Caco-2 (cell line): Measurements from ENCODE around the gene RFC4. TPM values are rescaled to one million over a fixed set of nuclear protein-coding genes. Genes with fewer than 3 reads are reported as not detected.

ENCODE experiments used
- BruUV-seq: library from RNA; stranded (reverse); fragments of 400-500 nt; replicated peaks from 2 replicates; lab custom pipeline; 2021; lab: Mats Ljungman, UMichigan
- CTCF ChIA-PET: fragments of 300-600 bp; sonication (Branson Sonifier 250); formaldehyde crosslinking; loops from one replicate; lab custom pipeline; 2022; ENCODE audit warnings: antibody characterized with exemption; lab: Charles Lee
- POLR2A ChIA-PET: fragments of 300-600 bp; sonication (Branson Sonifier 250); formaldehyde crosslinking; loops from one replicate; lab custom pipeline; 2022; ENCODE audit warnings: antibody characterized with exemption; lab: Charles Lee
- DNase-seq, 2 experiments: peaks; one replicate each; pipeline versions ENCODE4 v3.0.0 to v3.0.0-alpha.2; 2020 to 2022
- H3K27me3 ChIP-seq: replicated peaks from 2 replicates; pipeline ENCODE4 v1.6.0; 2011; ENCODE audit warnings: low read length; ENCODE audit not compliant: control insufficient read depth, insufficient read depth
- H3K36me3 ChIP-seq: 2 replicates; pipeline ENCODE4 v1.5.1; 2011; ENCODE audit warnings: low read length; ENCODE audit not compliant: control insufficient read depth, insufficient read depth
- H3K4me1 ChIP-seq: fragments of 250-450 bp; sonication (Bioruptor Pico); 2 replicates; pipeline ENCODE4 v1.5.1; 2020; ENCODE audit warnings: mild to moderate bottlenecking
- H3K4me3 ChIP-seq: 2 replicates; pipeline ENCODE4 v1.5.1; 2011; ENCODE audit warnings: low read depth, mild to moderate bottlenecking, control low read depth, low read length
- H3K9me3 ChIP-seq: fragments of 250-450 bp; sonication (Bioruptor Pico); 2 replicates; pipeline ENCODE4 v1.5.1; 2020; ENCODE audit warnings: mild to moderate bottlenecking, moderate library complexity
- H3K27ac Mint-ChIP-seq: one replicate; pipeline ENCODE4 v1.8.0; 2022; ENCODE audit warnings: mixed read lengths; ENCODE audit not compliant: unreplicated experiment
- H3K27me3 Mint-ChIP-seq: one replicate; pipeline ENCODE4 v1.8.0; 2022; ENCODE audit warnings: mixed read lengths; ENCODE audit not compliant: insufficient read depth, unreplicated experiment
- H3K36me3 Mint-ChIP-seq: one replicate; pipeline ENCODE4 v1.8.0; 2022; ENCODE audit warnings: mild to moderate bottlenecking, mixed read lengths; ENCODE audit not compliant: insufficient read depth, unreplicated experiment
- H3K4me1 Mint-ChIP-seq: one replicate; pipeline ENCODE4 v1.8.0; 2022; ENCODE audit warnings: low read depth, mixed read lengths; ENCODE audit not compliant: unreplicated experiment
- H3K4me3 Mint-ChIP-seq: one replicate; pipeline ENCODE4 v1.8.0; 2022; ENCODE audit warnings: mild to moderate bottlenecking, moderate library complexity, mixed read lengths; ENCODE audit not compliant: unreplicated experiment
- H3K9me3 Mint-ChIP-seq: one replicate; pipeline ENCODE4 v1.8.0; 2022; ENCODE audit warnings: mixed read lengths; ENCODE audit not compliant: unreplicated experiment
- intact Hi-C: fragments of 100-400 bp; cut with micrococcal nuclease; formaldehyde crosslinking; loops from one replicate; pipeline ENCODE4 v1.10.0; 2022; ENCODE audit not compliant: unreplicated experiment
- total RNA-seq: library from RNA; stranded (reverse); gene quantifications from 2 replicates; pipeline ENCODE4 v1.2.3, GENCODE V29; 2022
- TF ChIP-seq, protein P1 (sequence below), 2 experiments: fragments of 200-600 bp in 1 of 2; IDR thresholded peaks; 1 replicate in 1 of 2; 2 replicates in 1 of 2; pipeline versions ENCODE4 v1.5.1 to v1.8.0; 2011 to 2022; ENCODE audit warnings: antibody characterized with exemption in 1 of 2, control low read depth in 1 of 2, inconsistent platforms in 1 of 2, low read depth in 1 of 2, low read length in 1 of 2, mild to moderate bottlenecking in 1 of 2, moderate library complexity in 1 of 2; ENCODE audit not compliant: insufficient read depth in 1 of 2, severe bottlenecking in 1 of 2, unreplicated experiment in 1 of 2

Gene RFC4
- total RNA-seq, 1 experiment from 2014 or later: 62.2 TPM

DNA sequence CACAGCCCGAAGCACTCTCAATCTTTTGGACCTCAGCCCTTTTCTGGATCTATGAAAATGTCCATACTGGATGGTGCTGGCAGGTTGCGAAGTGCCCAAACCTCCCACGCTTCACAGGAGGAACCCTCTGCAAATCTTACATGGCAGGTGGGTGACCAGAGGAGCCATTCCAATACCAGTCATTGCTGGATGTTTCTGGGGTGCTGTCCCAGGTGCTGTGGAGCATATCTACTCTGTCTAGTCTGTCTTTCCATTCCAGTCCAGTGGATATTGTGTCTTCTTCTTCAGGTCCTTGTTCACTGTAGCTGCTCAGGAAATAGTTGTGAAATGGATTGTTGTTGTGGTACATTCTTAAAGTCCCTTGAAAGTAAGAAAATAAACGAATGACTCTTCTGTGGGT, 25.5 kb upstream of the RFC4 start:
- H3K36me3 ChIP-seq: no peaks in the 10 kb centered on the region
- no peak for DNase-seq
- Mint-ChIP-seq H3K27ac (no peak overlapping the region), H3K9me3 (no peaks in the 10 kb centered on the region), H3K27me3 (peaks cover 12% of the 10 kb centered on the region), H3K4me3 (no peak overlapping the region), H3K36me3 (peaks cover 6% of the 10 kb centered on the region), H3K4me1 (peaks cover under 1% of the 10 kb centered on the region)
- TF ChIP-seq, protein P1, sequence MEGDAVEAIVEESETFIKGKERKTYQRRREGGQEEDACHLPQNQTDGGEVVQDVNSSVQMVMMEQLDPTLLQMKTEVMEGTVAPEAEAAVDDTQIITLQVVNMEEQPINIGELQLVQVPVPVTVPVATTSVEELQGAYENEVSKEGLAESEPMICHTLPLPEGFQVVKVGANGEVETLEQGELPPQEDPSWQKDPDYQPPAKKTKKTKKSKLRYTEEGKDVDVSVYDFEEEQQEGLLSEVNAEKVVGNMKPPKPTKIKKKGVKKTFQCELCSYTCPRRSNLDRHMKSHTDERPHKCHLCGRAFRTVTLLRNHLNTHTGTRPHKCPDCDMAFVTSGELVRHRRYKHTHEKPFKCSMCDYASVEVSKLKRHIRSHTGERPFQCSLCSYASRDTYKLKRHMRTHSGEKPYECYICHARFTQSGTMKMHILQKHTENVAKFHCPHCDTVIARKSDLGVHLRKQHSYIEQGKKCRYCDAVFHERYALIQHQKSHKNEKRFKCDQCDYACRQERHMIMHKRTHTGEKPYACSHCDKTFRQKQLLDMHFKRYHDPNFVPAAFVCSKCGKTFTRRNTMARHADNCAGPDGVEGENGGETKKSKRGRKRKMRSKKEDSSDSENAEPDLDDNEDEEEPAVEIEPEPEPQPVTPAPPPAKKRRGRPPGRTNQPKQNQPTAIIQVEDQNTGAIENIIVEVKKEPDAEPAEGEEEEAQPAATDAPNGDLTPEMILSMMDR (IDR thresholded peaks at IDR 0.05; ENCODE audit: insufficient read depth in 1 of 2, low read depth in 1 of 2, low read length in 1 of 2, severe bottlenecking in 1 of 2, unreplicated experiment in 1 of 2): no peak
- BruUV-seq: no TSS peak
- 0 out of 2 replicates have a peak, but pooled peaks cover 2% of the 10 kb centered on the region for H3K4me1 ChIP-seq
- intact Hi-C loops: no loop called here
- ChIA-PET CTCF (no interaction called here), POLR2A (no interaction called here)
- H3K4me3 ChIP-seq: no peak overlapping the region
- H3K9me3 ChIP-seq: no peaks in the 10 kb centered on the region
- peaks cover 1% of the 10 kb centered on the region; the same call in 1 of the 2 replicates for H3K27me3 ChIP-seq

DNA sequence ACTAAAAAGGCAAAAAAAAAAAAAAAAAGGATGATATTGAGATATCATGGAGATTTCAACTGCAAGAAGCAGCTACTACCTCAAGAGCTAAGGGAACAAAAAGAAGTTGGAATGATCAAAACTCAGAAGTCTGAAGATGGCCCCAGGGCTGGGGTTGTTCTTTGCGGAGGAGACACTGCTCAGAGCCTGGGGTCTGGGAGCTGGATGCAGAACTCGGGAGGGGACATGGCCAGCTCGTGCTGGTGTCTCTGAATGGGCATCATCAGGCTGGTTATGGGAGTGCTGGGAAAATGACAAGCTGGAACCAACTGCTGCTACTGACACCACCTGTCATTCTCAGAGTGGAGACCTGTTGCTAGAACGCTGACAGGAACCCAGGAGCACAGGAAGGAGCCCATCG, 22.1 kb upstream of the RFC4 start:
- peaks cover 1% of the 10 kb centered on the region; the same call in 1 of the 2 replicates for H3K27me3 ChIP-seq
- POLR2A ChIA-PET: no interaction called here
- DNase-seq: no peak
- Mint-ChIP-seq H3K36me3 (no peaks in the 10 kb centered on the region), H3K9me3 (no peaks in the 10 kb centered on the region), H3K27me3 (peaks cover 12% of the 10 kb centered on the region), H3K4me1 (peaks cover 7% of the 10 kb centered on the region), H3K4me3 (no peak overlapping the region), H3K27ac (no peak overlapping the region)
- no peak overlapping the region for H3K4me3 ChIP-seq
- CTCF ChIA-PET: interaction anchor here (0.5 kb wide), 1 partner anchor 265 kb away, joined by 3 read pairs; no protein-coding TSS in a partner anchor
- H3K36me3 ChIP-seq: no peaks in the 10 kb centered on the region
- BruUV-seq: no TSS peak
- TF ChIP-seq, protein P1 (IDR thresholded peaks at IDR 0.05; ENCODE audit: insufficient read depth in 1 of 2, low read depth in 1 of 2, low read length in 1 of 2, severe bottlenecking in 1 of 2, unreplicated experiment in 1 of 2): no peak
- intact Hi-C loops: loop anchor here (10.0 kb wide), 1 partner anchor 574 kb away; no protein-coding TSS in a partner anchor
- H3K4me1 ChIP-seq: 0 out of 2 replicates have a peak, but pooled peaks cover 2% of the 10 kb centered on the region
- H3K9me3 ChIP-seq: no peaks in the 10 kb centered on the region

DNA sequence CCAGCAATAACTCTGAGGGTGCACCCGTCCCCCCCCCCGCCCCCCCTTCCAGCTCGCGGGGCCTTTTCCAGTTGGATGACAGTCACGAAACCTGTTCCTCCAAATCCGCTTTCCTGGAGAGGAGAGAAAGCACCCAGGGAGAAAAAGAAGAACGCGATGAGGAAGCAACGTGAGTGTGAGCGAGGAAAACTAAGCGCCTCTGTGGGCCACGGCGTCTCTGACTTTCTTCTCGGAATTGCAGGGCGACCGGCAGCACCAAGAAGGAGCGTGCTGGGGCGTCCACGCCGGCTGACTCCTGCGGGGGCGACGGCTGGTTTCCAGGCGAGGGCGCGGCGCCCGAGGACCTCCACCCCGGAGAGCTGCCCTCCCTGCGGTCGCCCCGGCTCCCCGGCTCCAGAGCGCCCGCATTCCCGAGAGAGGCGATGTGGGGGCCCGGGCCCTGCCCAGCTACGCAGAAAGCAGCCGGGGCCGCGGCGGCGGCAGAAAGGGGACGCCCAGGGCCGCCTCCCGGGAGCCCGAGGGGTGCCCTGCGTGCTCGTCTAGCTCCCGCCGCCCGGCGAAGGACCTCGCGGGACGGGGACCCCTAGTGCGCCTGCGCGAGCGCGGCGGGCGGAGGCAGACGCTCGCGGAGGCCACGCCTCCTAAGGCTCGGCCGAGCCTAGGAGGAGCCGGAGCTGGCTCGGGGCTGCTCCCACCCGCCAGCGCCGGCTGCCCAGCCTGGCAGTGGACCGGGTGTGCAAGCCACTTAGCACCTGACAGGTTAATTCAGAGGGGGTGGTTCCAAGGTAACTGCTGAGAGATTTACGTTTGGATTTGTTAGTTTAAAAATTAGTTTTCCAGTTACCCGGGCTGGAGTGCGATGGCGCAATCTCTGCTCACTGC, 20.9 kb upstream of the RFC4 start:
- H3K9me3 Mint-ChIP-seq: no peaks in the 10 kb centered on the region
- H3K36me3 Mint-ChIP-seq: no peaks in the 10 kb centered on the region
- DNase-seq: peak; percentile 71 to 90
- TF ChIP-seq, protein P1 (IDR thresholded peaks at IDR 0.05; ENCODE audit: insufficient read depth in 1 of 2, low read depth in 1 of 2, low read length in 1 of 2, severe bottlenecking in 1 of 2, unreplicated experiment in 1 of 2): no peak
- BruUV-seq: no TSS peak
- peaks cover 7% of the 10 kb centered on the region for H3K4me1 Mint-ChIP-seq
- H3K27me3 ChIP-seq: peaks cover 1% of the 10 kb centered on the region; the same call in 1 of the 2 replicates
- H3K36me3 ChIP-seq: no peaks in the 10 kb centered on the region
- peak overlapping the region; percentile 76 for H3K4me3 ChIP-seq
- intact Hi-C loops: loop anchor here (10.0 kb wide), 1 partner anchor 572 kb away; no protein-coding TSS in a partner anchor
- no peaks in the 10 kb centered on the region for H3K9me3 ChIP-seq
- H3K4me3 Mint-ChIP-seq: peak overlapping the region; percentile 70
- POLR2A ChIA-PET: interaction anchor here (0.5 to 1.4 kb wide), 7 partner anchors 14 to 824 kb away, joined by 3 to 6 read pairs (median 4); no protein-coding TSS in a partner anchor
- no peak overlapping the region for H3K27ac Mint-ChIP-seq
- H3K4me1 ChIP-seq: 0 out of 2 replicates have a peak, but pooled peaks cover 2% of the 10 kb centered on the region
- peaks cover 12% of the 10 kb centered on the region for H3K27me3 Mint-ChIP-seq
- CTCF ChIA-PET: interaction anchor here (1.0 to 1.1 kb wide), 5 partner anchors 17 to 338 kb away, joined by 3 to 10 read pairs (median 6); no protein-coding TSS in a partner anchor
